ENCODE results near the gene MMP28. TPM values are rescaled to one million over a fixed set of nuclear protein-coding genes. Genes with fewer than 3 reads are reported as not detected.

MMP28 gene
- polyA plus RNA-seq, 1 experiment: 0.28 TPM

GRCh38 chr17:35801583-35802224 lies 6.3 kb upstream of the MMP28 start:
- ChIA-PET CTCF (interaction anchor here (0.8 to 1.3 kb wide), 3 partner anchors 32 to 41 kb away, joined by 3 to 5 read pairs (median 3); partner anchors contain the start of gene C17orf50), POLR2A (no interaction called here)
- no peak for TF ChIP-seq CTCF (IDR thresholded peaks at IDR 0.05; ENCODE audit: insufficient read depth, low read depth, low read length)
- H3K4me3 ChIP-seq (ENCODE audit: low read depth, low read length): no peak overlapping the region
- no peak for DNase-seq (ENCODE audit: low read depth)
- H3K36me3 ChIP-seq (ENCODE audit: control insufficient read depth, insufficient read depth, low read length): no peaks in the 10 kb centered on the region
- H3K27me3 ChIP-seq (ENCODE audit: control insufficient read depth, insufficient read depth, low read length): peaks cover 15% of the 10 kb centered on the region

- no peak for TF ChIP-seq CTCF (IDR thresholded peaks at IDR 0.05; ENCODE audit: insufficient read depth, low read depth, low read length)
- POLR2A ChIA-PET: no interaction called here
Measured at GRCh38 chr17:35799942-35800341, 4.5 kb upstream of the MMP28 start.

GRCh38 chr17:35797918-35798317 lies 2.5 kb upstream of the MMP28 start:
- TF ChIP-seq CTCF (IDR thresholded peaks at IDR 0.05; ENCODE audit: insufficient read depth, low read depth, low read length): no peak
- H3K27me3 ChIP-seq (ENCODE audit: control insufficient read depth, insufficient read depth, low read length): peaks cover 36% of the 10 kb centered on the region
- ChIA-PET CTCF (interaction anchor here (1.4 to 5.4 kb wide), 5 partner anchors 10 to 50 kb away, joined by 3 to 52 read pairs (median 11); partner anchors contain the start of gene TAF15), POLR2A (no interaction called here)
- no peaks in the 10 kb centered on the region for H3K36me3 ChIP-seq (ENCODE audit: control insufficient read depth, insufficient read depth, low read length)
- no peak for DNase-seq (ENCODE audit: low read depth)
- no peak overlapping the region for H3K4me3 ChIP-seq (ENCODE audit: low read depth, low read length)

More at GRCh38 chr17:35799942-35800341, 4.5 kb upstream of the MMP28 start:
- no peaks in the 10 kb centered on the region for H3K36me3 ChIP-seq (ENCODE audit: control insufficient read depth, insufficient read depth, low read length)
- DNase-seq (ENCODE audit: low read depth): no peak
- CTCF ChIA-PET: interaction anchor here (0.9 to 5.4 kb wide), 6 partner anchors 9 to 42 kb away, joined by 3 to 52 read pairs (median 4); partner anchors contain the start of gene TAF15
- H3K27me3 ChIP-seq (ENCODE audit: control insufficient read depth, insufficient read depth, low read length): peaks cover 23% of the 10 kb centered on the region
- no peak overlapping the region for H3K4me3 ChIP-seq (ENCODE audit: low read depth, low read length)

- ChIA-PET CTCF (interaction anchor here (0.8 to 5.4 kb wide), 5 partner anchors 11 to 49 kb away, joined by 3 to 52 read pairs (median 8); partner anchors contain the start of gene TAF15), POLR2A (no interaction called here)
- DNase-seq (ENCODE audit: low read depth): no peak
- H3K36me3 ChIP-seq (ENCODE audit: control insufficient read depth, insufficient read depth, low read length): no peaks in the 10 kb centered on the region
- H3K4me3 ChIP-seq (ENCODE audit: low read depth, low read length): no peak overlapping the region
- no peak for TF ChIP-seq CTCF (IDR thresholded peaks at IDR 0.05; ENCODE audit: insufficient read depth, low read depth, low read length)
- peaks cover 36% of the 10 kb centered on the region for H3K27me3 ChIP-seq (ENCODE audit: control insufficient read depth, insufficient read depth, low read length)
Measured at GRCh38 chr17:35797370-35797769, 1.9 kb upstream of the MMP28 start.

GRCh38 chr17:35796942-35797341 lies 1.5 kb upstream of the MMP28 start:
- Histone ChIP-seq H3K36me3 (ENCODE audit: control insufficient read depth, insufficient read depth, low read length) (no peaks in the 10 kb centered on the region), H3K4me3 (ENCODE audit: low read depth, low read length) (no peak overlapping the region), H3K27me3 (ENCODE audit: control insufficient read depth, insufficient read depth, low read length) (peaks cover 40% of the 10 kb centered on the region)
- CTCF ChIA-PET: interaction anchor here (0.8 to 5.4 kb wide), 6 partner anchors 8 to 49 kb away, joined by 3 to 52 read pairs (median 6); partner anchors contain the start of gene TAF15
- no peak for DNase-seq (ENCODE audit: low read depth)
- TF ChIP-seq CTCF (IDR thresholded peaks at IDR 0.05; ENCODE audit: insufficient read depth, low read depth, low read length): no peak
- POLR2A ChIA-PET: interaction anchor here (0.6 kb wide), 1 partner anchor 8 kb away, joined by 5 read pairs; no protein-coding TSS in a partner anchor

All from BJ (cell line).